Measurements from ENCODE around the gene MLLT3.

The MLLT3 gene

DNA sequence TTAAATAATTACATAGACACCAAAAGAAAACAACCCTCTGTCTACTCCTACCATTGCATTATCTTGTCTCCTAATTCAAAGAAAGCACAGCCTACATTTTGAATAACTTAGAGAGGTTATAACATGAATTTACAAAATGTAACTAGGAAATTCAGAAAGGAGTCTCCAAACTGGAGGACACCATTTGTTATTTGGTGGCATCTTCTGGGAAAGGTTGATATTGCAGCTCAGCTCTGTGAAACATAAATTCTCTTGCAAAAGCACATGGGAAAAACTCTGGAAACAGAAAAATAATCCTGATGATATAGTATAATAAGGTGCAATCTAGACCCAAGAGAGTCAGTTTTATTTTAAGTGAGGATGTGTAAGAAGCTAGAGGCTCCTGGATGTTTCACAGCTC lies 215.3 kb downstream of the MLLT3 start:
- no peak for DNase-seq

- DNase-seq = no peak
Observed at GRCh38 chr9:20406344-20406743, 216.0 kb downstream of the MLLT3 start.

- no peak for DNase-seq
Observed at GRCh38 chr9:20405616-20406015, 216.7 kb downstream of the MLLT3 start.

GRCh38 chr9:20405078-20405477 lies 217.2 kb downstream of the MLLT3 start:
- DNase-seq = no peak

DNA sequence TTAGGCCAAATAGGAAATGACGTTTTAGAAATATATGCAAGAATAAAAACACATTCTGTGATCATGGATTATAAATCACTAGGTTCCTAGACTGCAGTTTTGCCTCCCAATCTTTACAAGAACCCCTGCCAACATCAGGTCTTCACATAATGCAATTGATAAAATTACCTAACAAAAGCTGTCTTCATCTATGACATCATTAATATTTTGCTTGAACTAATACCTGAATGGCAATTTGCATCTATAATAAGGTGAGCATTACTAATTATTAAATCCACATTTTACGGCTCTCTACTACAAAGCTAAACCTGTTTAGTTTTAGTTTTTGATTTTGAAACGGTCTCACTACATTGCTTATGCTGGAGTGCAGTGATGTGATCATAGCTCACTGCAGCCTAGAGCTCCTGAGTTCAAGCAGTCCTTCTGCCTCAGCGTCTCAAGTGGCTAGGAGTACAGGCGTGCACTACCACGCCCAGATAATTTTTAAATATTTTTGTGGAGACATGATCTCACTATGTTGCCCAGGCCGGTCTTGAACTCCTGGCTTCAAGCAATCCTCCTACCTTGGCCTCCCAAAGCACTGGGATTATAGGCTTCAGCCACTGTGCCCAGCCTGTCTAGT lies 218.0 kb downstream of the MLLT3 start:
- no peak for DNase-seq

DNA sequence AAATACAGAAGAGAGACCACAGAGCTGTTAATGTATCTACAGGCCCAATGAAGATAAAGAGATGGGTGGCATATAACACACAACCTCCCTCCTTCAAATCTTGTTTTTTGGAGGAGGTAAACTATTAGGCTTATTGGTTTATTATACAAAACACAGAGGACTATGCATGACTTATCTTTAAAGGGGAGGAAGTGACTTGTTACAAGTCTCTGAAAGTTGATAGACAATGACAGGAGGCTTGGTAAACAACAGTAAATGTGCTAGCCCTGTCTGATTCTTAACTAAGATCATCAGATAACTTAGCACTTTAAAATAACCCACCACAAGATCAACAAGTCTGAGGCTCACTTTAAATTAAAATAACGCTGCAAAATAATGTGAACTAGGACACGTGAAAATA lies 219.0 kb downstream of the MLLT3 start:
- no peak for DNase-seq

DNA sequence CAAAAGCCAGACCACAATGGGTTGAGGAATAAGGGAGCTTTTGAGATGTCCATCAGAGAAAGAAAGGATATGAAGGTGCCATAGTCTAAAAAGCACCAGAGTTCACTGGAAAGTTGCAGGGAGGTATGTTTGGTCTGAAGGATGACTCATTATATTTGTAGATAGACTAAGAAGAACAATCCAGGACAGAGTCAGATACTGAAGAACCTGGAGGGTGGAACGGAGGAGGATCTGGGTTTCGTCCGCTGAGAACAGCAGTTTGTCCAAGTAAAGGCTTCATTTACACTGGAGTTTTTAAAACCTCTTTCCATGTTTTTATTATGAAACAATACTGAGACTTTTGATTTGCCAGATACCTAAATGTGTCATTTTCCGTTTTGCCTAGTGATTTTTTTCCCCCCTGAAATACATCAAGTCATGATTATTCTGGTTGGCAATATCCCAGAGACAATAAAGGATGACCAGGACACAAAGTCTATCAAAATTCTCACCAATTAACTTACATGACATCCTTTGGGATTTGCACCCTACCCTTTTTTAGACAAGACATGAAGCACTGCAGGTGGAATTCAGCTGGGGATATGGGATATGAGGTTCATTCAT lies 219.9 kb downstream of the MLLT3 start:
- no peak for DNase-seq

DNA sequence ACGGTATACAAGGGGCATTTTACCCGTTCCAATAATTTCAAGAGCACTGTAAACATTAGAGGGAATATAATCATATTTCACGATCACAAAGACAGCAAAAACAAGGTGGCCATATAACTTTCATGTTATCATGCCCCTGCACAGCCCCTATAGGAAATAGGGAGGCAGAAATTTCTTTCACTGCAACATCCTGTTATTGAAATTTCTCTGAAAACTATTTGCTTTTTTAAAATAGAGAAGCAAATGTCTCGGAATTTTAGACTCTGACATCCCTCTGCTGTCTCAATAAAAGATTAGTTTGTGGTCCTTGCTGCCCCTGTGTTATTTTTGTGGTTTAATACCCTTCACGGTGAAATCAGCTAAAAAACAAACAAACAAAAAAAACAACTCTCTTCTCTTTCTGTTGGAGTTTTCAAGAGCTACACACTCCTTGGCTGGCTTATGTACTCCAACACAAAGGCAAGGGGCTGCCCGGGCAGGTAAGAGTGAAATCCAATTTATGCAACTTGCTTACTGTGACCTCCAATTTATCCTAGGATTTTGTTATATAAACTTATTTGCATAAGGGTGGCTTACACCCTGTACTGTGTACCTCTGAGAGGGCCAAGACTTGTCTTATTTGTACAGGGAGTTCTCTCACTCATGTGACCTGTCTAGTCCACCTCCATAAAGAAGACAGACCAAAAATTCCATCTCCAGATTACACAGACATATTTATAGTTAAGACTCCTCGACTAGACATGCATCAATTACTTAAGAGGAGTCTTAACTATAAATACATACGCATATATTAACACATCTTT lies 223.6 kb downstream of the MLLT3 start:
- DNase-seq = no peak

GRCh38 chr9:20397348-20397747 lies 225.0 kb downstream of the MLLT3 start:
- no peak for DNase-seq

- no peak for DNase-seq
Observed at GRCh38 chr9:20396509-20396908, 225.8 kb downstream of the MLLT3 start.

- DNase-seq = no peak
Observed at GRCh38 chr9:20395651-20396050, 226.6 kb downstream of the MLLT3 start.

DNA sequence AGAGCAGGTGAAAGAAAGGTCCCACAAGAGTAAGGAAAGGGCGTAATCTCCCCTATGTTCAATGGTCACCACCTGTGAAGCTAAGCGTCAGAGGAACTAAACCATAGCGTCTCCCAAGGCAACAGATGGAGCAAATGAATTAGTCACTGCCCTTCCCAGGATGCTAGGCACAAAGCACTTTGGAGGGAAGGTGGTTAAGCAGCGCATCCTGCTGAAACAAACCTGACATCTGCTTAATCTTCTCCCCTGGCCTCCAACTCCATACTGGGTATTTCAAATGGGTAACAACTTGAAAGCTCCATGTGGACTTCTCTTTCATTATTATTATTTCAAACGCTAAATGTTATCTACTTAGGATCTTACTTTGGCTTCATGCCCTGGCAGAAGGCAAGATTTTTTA lies 227.3 kb downstream of the MLLT3 start:
- peak; percentile 55 for DNase-seq

DNA sequence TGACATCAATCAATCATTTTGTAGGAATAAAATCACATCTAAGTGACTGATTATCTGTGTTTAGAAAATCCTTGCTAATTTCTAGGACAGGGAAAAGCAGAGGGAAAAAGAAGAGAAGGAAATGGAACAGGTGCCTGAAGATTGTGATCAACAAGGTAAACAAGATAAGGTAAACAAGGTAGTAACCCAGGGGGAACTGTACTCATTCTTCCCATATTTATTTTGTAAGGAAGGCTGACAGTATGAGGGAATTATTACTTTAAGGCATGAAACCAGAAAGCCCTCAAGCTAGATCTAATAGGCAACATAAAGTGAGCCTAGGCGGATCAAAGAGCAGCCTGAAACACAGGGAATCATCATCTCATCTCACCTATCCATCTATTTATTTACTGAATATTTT lies 231.1 kb downstream of the MLLT3 start:
- no peak for DNase-seq

DNA sequence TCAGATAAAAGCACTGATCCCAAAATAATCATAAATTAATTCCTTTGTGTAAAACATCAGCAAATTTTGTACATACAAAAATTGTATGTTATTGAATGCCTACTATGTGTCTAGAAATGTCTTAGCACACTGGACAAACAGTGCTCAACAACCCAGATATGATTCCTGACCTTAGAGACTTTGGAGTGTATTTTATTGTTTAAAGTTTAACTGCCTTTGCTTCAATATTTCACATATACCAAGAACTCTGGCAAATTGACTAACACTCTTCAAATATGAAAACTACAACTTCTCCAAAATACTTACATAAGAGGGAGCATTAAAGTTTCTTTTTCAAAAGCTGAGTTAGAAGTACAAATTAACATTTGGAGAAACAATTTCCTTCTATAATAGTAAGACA lies 231.9 kb downstream of the MLLT3 start:
- DNase-seq = no peak

DNA sequence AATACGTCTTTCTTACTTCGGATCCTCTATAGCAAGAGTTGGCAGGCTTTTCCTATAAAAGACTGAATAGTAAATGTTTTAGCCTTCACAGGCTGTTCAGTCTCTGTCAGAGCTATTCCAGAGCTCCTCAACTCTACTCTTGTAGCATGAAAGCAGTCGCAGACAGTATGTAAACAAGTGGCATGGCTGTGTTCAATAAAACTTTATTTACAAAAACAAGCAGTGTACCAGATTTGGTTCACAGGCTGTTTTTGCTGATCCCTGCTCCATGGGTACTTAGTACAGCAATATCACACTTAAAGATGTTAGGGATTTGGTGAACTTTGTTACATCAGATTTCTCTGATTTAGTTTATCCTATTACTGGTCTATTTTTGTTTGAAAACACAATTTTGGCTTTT lies 235.2 kb downstream of the MLLT3 start:
- no peak for DNase-seq

DNA sequence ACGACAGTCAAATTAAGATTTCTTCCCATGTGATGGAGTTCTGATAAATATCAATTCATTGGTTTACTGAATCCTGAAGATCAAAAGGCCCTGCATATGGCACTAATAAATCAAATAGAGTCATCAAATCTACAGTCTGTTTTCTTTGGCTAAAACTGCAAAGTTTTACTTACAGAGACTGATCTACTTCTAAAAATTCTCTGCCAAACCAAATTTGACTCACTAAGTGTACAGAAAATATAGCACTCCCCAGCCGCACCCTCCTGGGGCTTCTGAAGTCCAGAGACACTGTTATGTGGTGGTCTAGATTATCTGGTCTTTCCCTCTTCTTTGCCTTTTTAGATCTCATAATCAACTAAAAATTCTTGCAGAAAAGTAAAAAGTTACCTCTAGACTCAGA lies 237.7 kb downstream of the MLLT3 start:
- no peak for DNase-seq

DNA sequence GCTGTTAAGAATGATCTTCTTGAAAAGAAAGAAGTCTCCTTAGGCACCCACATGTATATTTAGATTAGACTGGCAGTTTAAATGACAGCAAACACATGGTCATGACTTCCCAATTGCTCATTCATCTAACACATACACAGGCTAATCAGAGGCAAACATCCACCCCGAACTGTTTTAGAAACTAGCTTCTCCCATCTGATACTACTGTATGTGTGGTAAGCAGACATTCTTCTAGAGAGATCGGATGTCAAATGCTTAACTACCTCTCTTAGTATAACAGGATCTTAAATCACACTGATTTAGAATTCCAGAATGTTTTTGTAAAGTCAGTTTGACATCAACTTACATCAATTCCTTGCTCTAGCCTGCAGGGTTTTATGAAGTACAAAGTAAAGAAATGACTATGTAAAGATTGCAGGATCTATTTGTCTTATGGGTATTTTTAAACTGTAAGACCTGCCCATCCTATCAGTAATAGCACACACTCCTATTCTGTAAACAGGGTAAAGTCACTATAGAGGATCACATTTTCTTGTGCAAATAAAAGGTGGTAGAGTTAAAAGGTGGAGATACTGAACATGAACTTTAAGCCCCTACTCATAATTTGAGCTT lies 239.7 kb downstream of the MLLT3 start:
- peak; percentile 22 for DNase-seq

DNA sequence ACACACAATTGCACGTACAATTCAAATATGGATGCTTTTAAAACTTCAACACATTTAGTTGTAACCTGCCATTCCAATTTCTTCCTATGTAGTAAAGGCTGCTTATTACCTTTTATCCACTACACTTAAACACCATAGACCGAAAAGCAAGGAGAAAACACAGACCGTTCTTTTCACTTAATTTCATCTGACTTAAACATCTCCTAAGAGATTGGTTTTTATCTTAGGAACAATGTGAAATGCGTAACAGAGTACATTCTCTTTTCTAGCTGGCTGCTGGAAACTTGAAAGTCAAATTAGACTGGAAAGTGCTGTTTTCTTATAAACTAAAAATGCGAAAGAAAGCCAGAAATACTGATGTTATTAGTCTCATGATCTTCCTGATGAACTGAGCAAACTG lies 241.8 kb downstream of the MLLT3 start:
- DNase-seq = no peak

DNA sequence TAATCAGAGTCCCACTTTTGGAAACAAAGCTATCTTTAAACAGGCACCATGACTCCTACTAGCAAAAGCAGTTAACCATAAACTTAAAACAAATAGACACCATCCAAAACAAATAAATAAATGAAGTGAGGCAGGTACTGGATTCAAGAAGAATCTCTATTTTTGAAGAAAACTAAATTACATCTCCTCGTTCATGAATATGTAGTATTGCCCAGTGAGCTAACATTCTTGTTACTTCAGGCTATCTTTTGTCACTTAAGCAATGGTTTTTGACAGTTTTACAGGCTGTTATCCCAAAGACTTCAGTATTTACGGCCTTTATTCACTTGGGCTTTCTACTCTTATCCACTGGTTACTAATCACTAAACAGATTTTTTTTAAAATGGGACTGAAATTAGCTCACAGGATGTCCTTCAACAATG lies 242.5 kb downstream of the MLLT3 start:
- DNase-seq = no peak

GRCh38 chr9:20378851-20379250 lies 243.4 kb downstream of the MLLT3 start:
- no peak for DNase-seq

DNA sequence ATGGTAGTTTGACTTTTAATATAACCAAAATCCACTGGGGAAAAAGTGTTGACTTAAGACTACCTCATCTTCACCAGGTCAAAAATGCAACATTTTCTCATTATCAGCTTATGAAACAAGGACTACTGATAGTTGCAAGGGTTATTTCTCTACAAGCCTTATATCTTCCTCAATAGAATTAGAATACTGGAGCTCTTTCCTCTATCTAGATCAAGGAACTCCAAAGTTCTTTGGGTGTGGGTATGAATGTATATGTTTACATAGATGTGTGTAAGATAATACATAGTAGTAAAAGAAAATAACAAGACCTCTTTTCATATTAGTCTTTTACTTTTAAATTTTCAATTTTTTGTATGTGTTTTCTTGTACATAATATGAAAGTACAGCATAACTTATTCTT lies 244.5 kb downstream of the MLLT3 start:
- no peak for DNase-seq

DNA sequence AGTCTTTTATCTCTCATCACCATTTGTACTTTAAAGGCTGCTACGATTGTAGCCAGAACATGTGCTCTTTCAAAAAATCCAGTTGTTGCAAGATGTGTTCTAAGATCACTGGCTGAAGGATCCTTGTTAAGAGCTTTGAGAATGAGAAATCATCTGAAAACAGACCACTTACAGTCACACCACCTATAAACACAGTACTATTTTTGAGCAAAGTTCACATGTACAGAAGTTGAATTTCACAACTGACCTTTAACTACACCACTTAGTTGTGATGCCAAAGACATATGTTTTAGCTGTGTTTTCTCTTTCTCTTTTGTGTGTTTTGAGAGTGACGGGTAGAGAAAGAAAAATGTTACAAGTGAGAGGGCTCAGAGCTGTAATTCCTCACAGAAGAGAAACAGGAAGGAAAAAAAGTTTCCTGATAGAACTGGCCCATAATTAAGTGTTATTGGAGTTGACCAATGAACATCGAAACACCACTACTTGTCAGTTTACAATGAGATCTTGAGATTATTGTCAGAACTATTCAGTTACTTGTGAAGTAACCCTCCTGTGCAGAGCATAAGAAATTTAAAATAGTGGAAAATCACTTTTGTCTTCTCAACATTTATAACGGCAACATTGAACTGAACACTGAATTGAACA lies 245.4 kb downstream of the MLLT3 start:
- no peak for DNase-seq

GRCh38 chr9:20376042-20376441 lies 246.3 kb downstream of the MLLT3 start:
- no peak for DNase-seq
